Ammon's horn (tissue), 1 donor: ENCODE data around the gene ZWILCH.
A peak's percentile ranks its signal among the peaks of the same experiment; 100 is the strongest.
"Not testable (repeated sequence)": the region's sequence is repeated elsewhere in the genome, so short reads cannot be mapped to it uniquely, and the experiment has no call there.

Experiments used
- DNase-seq: peaks from one replicate; pipeline ENCODE4 v3.0.0-alpha.2; 2016; ENCODE audit warnings: low spot score

The ZWILCH gene

DNA sequence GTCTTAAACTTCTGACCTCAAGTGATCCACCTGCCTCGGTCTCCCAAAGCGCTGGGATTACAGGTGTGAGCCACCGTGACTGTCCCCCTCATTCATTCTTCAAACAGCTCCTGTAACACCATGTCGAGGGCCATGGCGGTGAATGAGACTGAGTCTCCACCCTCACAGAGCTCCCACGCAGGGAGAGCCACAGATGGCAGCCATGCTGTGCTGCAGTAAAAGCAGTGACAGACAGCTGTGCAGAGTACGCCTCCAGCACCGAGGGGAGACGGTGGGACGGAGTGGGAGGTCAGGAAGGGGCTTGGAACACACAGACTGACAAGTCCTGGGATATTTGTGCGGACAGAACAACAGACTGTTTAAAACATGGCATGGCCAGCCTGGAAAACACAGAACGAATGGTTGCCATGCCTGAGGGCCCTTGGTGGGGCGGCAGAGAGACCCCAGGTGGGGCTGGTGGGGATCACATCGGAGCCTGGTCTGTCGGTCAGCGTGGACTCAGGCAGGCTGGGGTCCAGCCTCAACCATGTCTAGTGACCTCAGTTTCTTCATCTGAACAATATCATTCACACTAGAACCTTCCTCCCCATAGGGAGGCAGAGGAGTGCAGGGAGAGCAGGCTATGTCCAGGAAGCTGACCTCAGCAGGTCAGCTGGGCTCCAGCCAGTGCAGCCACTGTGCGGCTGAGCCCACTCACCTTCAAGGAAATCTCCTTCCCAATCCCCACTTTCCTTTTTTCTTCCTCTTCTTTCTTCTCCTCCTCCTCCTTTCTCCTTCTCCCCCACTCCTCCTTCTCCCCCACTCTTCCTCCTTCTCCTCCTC, 81.2 kb downstream of the ZWILCH start:
- peak; percentile 43 for DNase-seq

DNA sequence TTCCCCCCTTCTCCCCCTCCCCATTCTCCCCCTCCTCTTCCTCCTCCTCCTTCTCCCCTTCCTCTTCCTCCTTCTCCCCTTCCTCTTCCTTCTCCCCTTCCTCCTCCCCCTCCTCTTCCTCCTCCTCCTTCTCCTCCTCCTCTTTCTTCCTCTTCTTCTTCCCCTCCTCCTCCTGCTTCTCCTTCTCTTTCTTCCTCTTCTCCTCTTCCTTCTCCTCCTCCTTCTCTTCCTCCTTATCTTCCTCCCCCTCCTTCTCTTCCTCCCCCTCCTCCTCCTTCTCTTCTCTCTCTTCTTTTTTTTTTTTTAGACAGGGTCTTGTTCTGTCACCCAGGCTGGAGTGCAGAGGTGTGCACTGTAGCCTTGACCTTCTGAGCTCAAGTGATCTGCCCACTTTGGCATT, 81.9 kb downstream of the ZWILCH start:
- DNase-seq: no peak

DNA sequence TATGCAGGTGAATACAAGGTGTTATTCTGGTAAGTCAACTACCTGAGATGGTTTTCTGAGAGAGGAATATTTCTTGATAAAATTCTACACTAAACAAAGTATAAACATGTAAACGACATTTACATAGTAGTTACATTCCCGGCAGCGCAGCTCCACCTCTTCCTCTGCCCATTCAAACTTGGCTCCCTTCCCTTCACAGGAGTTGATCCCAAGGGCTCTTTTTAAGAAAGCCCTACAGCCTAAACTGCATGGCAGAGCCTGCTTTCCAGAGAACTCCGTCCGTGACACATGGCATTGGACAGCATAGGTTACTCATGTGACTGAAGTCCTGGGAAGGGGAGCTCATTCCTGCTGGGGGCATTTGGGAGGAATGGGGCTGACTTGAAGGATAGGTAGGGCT, 82.6 kb downstream of the ZWILCH start:
- DNase-seq: no peak

DNA sequence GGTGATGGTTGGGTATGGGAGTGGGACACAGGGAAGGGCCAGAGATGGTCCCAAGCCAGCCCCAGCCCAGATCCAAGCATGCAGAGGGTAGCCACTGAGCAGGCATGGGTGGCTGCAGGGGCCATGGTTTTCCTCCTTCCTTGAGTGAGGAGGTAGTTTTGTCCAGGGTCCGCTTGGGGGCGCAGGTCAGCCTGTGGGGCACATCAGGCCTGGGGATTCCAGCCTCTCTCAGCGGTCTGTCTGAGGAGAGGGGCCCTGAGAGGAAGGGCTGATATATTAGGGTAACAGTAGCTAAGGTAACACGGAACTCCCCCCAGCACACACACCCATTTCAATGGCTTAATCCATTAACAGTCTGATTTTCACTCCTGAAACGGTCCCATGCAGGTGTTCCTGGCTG, 83.4 kb downstream of the ZWILCH start:
- no peak for DNase-seq

DNA sequence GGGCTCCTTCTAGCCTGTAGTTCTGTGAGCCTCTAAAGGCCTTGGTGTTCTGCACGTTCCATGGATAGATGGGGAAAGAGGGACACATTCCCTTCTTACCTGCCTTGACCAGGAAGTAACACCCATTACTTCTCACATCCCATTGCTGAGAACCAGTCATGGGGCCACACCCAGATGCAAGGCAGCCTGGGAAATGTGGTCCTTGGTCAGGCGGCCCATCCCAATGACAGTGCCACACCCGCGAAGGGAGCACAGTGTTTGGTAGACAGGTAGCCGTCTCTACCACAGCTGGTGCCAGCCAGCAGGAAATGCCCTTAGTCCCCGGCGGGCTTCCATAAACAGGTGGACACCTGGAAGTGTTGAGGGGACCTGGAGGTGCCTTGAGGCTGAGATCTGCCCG, 83.8 kb downstream of the ZWILCH start:
- DNase-seq: no peak

DNA sequence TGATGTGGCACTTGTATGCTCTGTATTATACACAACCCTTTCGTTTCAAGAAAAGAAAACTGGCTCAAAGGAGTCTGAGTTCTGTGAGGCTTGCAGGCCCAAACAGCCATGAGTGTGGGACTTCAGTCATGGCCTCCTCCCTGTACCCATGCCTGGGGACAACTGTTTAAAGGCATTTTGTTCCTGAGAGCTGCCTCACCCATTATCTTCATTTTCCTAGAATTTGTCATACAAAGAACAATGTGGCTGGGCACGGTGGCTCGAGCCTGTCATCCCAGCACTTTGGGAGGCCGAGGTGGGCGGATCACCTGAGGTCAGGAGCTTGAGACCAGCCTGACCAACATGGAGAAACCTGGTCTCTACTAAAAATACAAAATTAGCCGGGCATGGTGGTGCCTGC, 84.3 kb downstream of the ZWILCH start:
- DNase-seq: not testable (repeated sequence)

DNA sequence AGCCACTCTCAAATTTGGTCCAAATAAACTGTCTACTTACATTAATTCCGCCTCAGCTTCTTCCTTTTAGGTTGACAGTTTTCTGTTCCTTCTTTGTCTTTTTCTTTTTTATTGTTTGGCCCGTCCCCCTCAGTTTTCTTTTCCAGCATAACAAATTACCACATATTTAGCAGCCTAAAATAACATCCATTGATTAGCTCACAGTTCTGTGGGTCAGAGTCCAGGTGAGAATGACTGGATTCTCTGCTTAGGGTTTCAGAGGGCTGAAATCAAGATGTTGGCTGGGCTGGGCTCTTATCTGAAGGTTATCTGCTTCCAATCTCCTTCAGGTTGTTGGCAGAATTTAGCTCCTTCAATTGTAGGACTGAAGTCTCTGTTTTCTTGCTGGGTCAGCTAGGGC, 85.3 kb downstream of the ZWILCH start:
- no peak for DNase-seq

DNA sequence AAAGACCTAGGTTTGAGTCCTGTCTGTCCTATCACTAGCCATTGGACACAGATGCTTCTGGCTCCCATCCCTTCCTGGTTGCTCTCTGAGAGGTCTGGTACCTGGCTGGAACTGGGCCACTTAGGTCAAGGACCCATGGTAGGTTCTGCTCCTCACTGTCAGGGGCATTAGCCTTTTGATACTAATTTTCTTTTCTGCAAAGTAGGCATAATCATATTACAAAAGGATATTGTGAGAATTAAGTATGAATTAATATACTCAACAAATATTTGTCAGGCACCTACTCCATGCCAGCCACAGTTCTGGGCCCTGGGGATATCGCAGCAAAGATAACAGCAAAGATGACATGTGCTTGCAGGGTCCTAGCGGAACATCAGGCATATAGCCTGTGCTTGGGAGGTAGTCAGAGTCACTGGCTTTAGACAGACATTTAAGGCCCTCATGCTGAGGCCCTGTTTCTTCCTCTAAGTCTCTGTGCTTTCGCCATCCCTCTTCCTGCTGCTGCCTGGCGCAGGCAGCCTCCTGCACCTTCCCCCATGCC, 86.3 kb downstream of the ZWILCH start:
- DNase-seq: no peak

DNA sequence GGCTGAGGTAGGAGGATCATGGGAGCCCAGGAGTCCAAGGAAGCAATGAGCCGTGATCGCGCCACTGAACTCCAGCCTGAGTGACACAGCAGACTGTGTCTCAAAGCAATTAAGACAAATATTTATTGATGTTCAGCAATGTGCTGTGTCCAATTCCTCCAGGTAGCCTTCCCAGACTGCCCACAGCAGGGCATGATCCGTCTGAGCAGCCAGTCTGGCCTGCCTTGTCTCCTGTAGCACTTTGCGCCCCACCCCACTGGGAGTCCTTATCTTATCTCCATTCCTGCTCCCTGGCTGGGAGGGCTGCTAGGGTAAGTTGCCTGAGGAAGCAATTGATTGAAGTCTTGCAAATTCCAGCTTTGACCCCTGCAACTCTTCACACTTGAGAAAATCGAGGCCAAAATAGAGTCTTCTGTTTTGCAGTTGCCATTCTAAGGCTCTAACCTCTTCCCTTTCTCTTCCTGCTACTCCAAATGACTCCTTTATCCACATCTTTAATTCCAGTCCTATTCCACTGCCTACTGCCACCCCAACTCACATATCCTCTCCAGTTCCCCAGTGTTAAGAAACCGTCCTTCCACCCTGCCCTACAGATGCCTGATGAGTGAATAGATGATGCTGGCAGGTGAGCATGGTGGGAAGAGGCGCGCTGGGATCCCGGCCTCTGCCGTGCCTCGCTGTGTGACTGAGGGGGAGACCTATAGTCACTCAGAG, 87.5 kb downstream of the ZWILCH start:
- DNase-seq: no peak

DNA sequence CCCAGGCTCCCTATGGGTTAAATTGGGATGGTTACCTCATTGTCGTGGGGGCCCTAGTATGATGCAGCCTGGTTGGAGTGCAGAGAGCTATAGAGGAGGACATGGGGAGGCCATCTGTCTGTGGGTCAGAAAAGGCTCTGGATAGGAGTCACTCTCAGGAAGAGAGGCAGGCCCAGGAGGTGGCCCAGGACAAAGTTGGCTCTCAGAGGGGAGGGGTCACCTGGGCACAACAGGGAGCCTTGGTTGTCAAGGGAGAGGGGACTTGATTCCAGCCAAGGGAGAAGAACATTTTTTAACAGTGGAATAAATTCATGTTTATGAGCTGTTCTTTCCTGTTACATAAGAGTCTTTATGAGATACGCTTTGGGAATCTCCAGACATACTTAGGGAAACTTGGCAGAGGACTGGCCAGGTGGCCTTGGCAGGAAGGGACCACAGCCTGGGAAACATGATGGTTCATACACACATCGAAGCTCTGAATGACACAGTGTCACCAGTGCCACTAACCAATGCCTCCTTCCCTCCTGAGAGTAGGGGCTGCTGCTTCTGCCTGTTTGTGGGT, 88.2 kb downstream of the ZWILCH start:
- DNase-seq: no peak

DNA sequence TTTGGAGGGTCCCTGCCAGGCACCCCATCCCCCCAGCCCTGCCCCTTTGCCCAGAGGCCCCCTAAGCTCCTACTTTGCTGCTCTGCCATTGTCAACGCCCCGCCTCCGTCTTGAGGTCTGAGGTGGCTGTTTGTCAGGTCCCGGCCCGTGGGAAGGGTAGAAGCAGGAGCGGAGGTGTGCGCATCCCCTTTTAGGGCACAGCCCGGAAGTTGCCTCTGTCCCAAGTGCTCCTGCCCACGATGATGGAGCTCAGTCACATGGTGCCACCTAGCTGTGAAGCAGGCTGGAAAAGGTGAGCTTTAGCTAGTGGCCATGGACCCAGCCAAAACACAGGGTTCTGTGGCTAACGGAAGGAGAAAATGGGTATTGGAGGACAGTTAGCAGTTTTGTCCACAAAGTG, 89.2 kb downstream of the ZWILCH start:
- no peak for DNase-seq

DNA sequence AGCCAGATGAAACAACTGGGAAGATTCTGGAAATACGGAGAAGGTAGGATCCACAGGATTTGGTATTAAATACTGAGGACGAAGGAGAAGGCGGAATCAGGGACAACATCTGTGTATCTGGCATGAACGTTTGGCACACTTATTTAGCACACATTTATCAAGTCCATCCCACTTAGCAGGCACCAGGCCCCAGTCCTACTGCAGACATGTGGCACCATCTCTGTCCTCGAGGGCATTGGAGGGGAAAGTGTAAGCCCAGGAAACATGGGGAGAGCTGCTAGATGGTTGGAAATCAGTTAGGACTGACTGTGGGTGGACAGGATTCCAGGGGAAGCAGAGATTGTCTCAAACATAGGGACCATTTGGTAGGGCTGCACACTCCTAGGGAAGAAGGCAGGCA, 89.7 kb downstream of the ZWILCH start:
- no peak for DNase-seq

DNA sequence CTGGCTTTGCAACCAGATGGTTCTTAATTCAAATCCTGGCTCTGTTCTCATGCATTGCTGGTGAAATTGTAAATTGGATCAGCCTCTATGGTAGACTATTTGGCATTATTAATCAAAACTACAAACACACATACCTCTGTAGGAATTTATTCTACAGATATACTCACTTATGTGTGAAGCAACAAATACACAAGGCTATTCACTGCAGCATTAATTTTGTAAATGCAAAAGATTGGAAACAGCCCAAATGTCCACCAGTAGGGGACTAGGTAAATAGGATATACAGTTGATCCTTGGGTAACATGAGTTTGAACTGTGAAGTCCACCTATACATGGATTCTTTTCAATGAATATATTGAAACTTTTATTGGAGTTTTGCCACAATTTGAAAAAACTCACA, 90.2 kb downstream of the ZWILCH start:
- DNase-seq: no peak

DNA sequence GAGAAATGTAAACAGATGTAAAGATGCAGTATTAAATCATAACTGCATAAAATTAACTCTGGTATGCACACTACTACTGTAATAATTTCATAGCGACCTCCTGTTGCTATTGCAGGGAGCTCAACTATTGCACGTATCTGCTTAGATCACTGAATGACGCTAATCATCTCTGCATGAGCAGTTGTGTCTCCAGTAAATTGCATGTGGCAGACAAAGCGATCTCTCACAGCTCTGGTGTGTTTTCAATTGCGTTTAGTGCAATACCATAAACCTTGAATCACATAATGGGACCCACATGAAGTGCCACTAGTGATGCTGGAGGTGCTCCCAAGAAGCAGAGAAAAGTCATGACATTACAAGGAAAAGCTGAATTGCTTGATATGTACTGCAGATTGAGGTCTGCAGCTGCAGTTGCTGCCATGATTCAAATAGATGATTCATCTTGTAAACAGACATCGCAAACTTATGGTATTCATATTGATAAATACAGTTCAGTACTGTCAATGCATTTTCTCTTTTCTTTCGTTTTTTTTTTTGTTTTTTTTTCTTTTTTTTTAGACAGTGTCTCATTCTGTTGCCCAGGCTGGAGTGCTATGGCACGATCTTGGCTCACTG, 90.9 kb downstream of the ZWILCH start:
- no peak for DNase-seq

DNA sequence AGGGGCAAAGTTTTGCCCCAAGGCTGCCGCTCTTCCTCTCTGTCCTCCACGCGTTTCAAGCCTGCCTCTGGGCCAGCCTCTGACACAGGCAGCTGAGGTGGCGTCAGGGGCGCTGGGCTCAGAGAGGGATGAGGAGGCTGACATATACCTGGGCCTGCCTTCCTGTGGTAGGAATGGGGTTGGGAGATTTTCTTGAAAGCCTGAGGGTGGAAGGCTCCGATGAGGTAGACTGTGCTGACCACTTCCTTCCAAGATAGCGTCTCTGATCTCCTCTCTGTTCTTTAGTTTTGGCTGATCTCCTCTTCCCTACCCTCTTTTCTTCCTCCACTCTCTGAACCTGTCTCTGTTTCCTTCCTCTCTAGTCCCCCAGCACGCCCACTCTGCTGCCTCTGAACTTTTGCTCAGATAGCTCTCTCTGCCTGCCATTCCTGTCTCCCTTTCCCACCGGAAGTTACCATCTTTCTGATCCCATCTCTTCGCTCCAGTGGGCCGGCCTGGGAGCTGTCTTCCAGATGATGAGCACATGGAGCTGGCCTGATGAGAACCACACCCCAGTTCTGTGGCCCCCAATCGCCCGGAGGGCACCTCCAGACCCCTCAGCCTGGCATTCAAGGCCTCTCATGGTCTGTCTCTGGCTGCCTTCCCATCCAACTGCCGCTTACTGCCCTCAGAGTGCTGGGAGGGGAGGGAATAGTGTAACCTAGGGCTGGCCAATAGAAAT, 93.1 kb downstream of the ZWILCH start:
- DNase-seq: no peak
